Motor neuron (in vitro differentiated cells): ENCODE measurements around the gene DLST. TPM values are rescaled to one million over a fixed set of nuclear protein-coding genes. Genes with fewer than 3 reads are reported as not detected.

ENCODE experiments used
- ATAC-seq, 8 experiments: fragments of 200-7000 bp; cut with Tn5 transposase; replicated peaks in 6 of 8; 2 replicates each; pipeline ENCODE4 v1.8.0; 2021; ENCODE audit warnings: mild to moderate bottlenecking in 8 of 8, moderate library complexity in 8 of 8
- H3K27ac ChIP-seq, 2 donors: fragments of 250-450 bp; sonication (Bioruptor Pico); 2 replicates each; pipeline ENCODE4 v1.9.0; 2021; ENCODE audit warnings: antibody characterized with exemption in 2 of 2, mild to moderate bottlenecking in 2 of 2, moderate library complexity in 1 of 2
- H3K4me1 ChIP-seq, 2 donors: fragments of 250-450 bp; sonication (Bioruptor Pico); replicated peaks in 1 of 2; 2 replicates each; pipeline ENCODE4 v1.6.1; 2021; ENCODE audit warnings: antibody characterized with exemption in 2 of 2, mild to moderate bottlenecking in 2 of 2, moderate library complexity in 1 of 2
- H3K4me3 ChIP-seq, 5 donors: fragments of 250-450 bp; sonication (Bioruptor Pico); 2 replicates each; pipeline ENCODE4 v1.9.0; 2021; ENCODE audit warnings: antibody characterized with exemption in 5 of 5, mild to moderate bottlenecking in 5 of 5, moderate library complexity in 4 of 5
- WGBS, 10 experiments: fragments of 450-650 bp; shearing (Covaris generic); methylation state at CpG; one replicate each; pipeline ENCODE4 v1.0.0; 2022; 5-methylcytosine and 5-hydroxymethylcytosine counted together
- in situ Hi-C, 9 experiments: fragments of 400-800 bp; cut with MboI; loops; one replicate each; pipeline ENCODE4 v1.15.0; 2021; ENCODE audit warnings: low sequenced_read_pairs in 9 of 9, low pct_unique_long_range_greater_than_20kb in 2 of 9; ENCODE audit not compliant: unreplicated experiment in 9 of 9
- total RNA-seq, 8 experiments: library from RNA; unstranded; fragments of 300-600 nt; gene quantifications; 2 replicates each; pipeline versions ENCODE4 v1.2.3 to v1.2.4, GENCODE V29; 2022

The DLST gene
- total RNA-seq, 8 experiments from 2014 or later: 30.3 to 106 (median 51.6) TPM

DNA sequence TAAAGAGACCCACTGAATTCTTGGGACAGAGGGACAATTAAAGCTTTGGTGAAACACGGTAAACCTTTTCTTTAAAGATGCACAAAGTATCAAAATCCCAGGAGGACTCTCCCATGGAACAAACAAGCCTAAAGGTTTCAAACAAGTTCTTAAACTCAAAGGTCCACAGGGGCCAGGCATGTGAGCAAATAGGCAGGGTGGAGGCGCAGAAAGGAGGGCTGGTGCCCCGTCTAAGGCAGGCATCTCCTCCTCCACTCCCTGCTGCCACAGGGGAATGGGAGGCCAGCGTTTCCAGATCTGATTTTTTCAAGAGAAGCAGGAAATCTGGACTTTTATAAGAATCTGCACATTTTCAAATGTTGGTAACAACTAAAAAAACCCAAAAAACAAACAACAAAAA is 33.7 kb downstream of the DLST start:
- in situ Hi-C loops: loop anchor here in 3 of 9 experiments (25.0 kb wide), 1 partner anchor 172 kb away; no protein-coding TSS in a partner anchor
- no peak for ATAC-seq

DNA sequence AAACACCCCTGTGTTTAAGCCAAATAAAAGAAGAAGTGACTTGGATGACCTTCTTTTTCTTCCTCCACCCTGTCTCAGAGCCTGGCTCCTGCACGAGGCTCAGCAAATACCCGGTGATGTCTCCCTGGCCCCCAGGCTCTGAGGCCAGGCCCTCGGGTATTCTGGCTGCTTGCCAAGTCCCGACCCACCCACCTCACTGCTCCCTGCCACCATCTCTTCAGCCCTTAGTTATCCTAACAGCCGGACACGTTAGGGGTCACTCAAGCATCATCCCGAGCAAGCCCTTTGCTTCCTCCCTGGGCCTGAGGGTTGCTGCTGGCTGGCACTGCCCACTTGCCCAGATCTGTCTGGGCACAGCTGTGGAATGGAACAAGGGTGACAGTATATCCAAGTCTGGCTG is 34.1 kb downstream of the DLST start:
- in situ Hi-C loops: loop anchor here in 3 of 9 experiments (25.0 kb wide), 1 partner anchor 171 kb away; no protein-coding TSS in a partner anchor

More for the DNA sequence above, 33.7 kb downstream of the DLST start:
- WGBS, 10 experiments: 20 to 91% (median 72%) methylated on average over 1 to 4 of the region's 4 CpGs; no CpG with 5 or more reads in 2 of the 10 experiments
- Histone ChIP-seq H3K27ac (no peak overlapping the region), H3K4me1 (no peaks in the 10 kb centered on the region), H3K4me3 (no peak overlapping the region)

DNA sequence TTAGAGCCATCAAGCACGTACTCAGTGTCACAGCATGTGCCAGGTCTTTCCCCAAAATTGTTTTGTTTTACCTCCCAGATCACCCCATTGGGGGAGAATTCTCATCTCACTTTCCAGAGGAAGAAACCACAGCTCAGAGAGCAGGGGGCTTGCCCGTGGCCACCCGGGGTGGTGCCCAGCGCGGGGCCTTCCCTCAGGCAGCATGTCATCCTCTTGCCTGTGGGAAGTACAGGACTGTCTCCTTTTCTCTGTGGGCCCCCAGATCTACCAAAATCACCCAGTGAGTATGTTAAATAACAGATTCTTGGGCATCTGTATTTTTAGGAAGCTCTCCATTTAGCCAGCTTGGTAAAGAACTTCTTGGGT is 35.4 kb downstream of the DLST start:
- no peaks in the 10 kb centered on the region for H3K4me1 ChIP-seq
- WGBS, 10 experiments: 60 to 90% (median 67%) methylated on average over 1 to 2 of the region's 5 CpGs; no CpG with 5 or more reads in 7 of the 10 experiments
- in situ Hi-C loops: loop anchor here in 3 of 9 experiments (25.0 kb wide), 1 partner anchor 170 kb away; no protein-coding TSS in a partner anchor
- no peak overlapping the region for H3K4me3 ChIP-seq
- no peak for ATAC-seq
- no peak overlapping the region for H3K27ac ChIP-seq

More for the DNA sequence above, 34.1 kb downstream of the DLST start:
- Histone ChIP-seq H3K27ac (no peak overlapping the region), H3K4me1 (no peaks in the 10 kb centered on the region), H3K4me3 (no peak overlapping the region)
- ATAC-seq: no peak
- 0 to 100% (median 48%) methylated on average over 1 to 7 of the region's 7 CpGs; no CpG with 5 or more reads in 4 of the 10 experiments for WGBS, 10 experiments

DNA sequence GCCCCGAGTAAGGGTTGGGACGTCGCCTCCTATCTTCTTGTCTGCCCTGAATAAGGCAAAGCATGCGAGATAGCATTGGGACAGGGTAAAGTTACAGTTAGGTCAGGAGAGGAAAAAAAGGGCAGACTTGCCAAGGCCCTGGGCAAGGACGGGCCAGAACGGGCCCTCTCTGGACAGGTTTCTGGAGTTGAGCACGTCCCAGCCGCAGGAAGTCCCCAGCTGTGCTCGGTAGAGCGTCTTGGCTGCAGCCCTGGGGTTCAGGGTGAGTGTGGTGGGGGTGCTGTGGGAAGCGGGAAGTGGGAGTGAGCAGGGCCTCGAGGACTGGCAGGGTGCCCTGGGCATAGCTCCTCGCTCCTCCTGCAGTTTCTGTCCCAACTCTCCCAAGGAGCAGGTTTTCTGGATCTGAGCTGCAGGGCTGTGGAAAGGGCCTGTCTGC is 35.9 kb downstream of the DLST start:
- Histone ChIP-seq H3K27ac (no peak overlapping the region), H3K4me3 (no peak overlapping the region), H3K4me1 (no peaks in the 10 kb centered on the region)
- in situ Hi-C loops: loop anchor here in 3 of 9 experiments (25.0 kb wide), 1 partner anchor 170 kb away; no protein-coding TSS in a partner anchor
- 72 to 100% (median 85%) methylated on average over 1 to 7 of the region's 13 CpGs; no CpG with 5 or more reads in 1 of the 10 experiments for WGBS, 10 experiments
- no peak for ATAC-seq

DNA sequence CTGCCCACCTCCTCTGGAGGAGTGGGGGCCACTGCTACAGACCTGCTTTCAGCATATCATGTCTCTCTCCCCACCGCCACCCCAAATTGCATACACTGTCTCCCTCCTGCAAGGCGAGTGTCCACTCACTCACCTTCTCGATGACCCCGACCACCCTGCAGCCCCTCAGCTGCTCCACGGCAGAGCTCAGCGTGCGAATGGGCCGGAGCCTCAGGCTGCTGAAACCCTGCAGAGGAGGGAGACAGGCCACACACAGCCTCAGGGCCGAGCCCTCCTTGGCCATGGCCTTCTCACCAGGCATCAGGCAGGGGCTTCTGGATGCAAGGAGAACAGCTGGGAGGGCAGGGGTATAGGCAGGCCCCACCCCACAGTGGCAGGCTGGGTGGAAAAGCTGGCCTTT is 36.7 kb downstream of the DLST start:
- Histone ChIP-seq H3K4me1 (no peaks in the 10 kb centered on the region), H3K4me3 (no peak overlapping the region), H3K27ac (no peak overlapping the region)
- ATAC-seq: no peak
- 100% methylated on average over 2 of the region's 9 CpGs; no CpG with 5 or more reads in 9 of the 10 experiments for WGBS, 10 experiments
- in situ Hi-C loops: loop anchor here in 3 of 9 experiments (25.0 kb wide), 1 partner anchor 169 kb away; no protein-coding TSS in a partner anchor

DNA sequence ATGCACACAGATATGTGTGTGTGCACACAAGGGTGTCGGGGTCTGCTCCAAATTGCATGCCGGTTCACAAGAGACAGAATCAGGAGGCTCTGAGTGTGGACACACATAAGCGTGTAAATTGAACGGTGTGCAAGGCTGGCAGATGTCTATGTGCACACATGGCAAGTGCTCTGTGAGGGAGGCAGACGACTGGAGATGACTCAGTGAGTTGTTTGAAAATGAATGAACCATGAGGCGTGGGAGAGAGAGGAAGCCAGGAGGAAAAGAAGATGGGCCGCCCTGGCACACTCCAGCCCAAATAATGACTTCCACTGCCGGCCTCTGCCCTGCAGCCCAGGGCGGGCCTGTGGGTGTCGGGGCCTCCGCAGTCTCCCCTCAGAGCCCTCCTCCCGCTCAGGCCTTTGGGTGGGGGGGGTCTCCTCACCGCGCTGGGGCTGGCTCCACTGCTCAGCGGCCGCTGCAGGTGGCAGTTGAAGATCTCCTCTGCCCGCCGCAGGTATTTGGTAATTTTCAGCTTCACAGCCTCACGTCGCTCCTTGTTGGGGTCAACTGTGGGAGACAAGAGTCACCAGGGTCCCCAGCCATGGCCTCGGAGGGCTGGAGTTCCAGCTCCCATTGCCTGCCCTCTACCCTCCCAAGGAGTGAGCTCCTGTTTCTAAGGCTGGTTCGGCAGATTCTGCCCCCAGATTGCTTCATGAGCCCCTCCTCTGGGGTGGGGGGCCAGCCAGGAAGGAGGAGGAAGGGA is 37.9 kb downstream of the DLST start:
- WGBS, 10 experiments: 63 to 100% (median 78%) methylated on average over 1 to 7 of the region's 22 CpGs; no CpG with 5 or more reads in 5 of the 10 experiments
- Histone ChIP-seq H3K4me1 (no peaks in the 10 kb centered on the region), H3K4me3 (no peak overlapping the region), H3K27ac (no peak overlapping the region)
- ATAC-seq: peak in 1 of 8 experiments; percentile 5
- in situ Hi-C loops: loop anchor here in 3 of 9 experiments (25.0 kb wide), 1 partner anchor 168 kb away; no protein-coding TSS in a partner anchor

DNA sequence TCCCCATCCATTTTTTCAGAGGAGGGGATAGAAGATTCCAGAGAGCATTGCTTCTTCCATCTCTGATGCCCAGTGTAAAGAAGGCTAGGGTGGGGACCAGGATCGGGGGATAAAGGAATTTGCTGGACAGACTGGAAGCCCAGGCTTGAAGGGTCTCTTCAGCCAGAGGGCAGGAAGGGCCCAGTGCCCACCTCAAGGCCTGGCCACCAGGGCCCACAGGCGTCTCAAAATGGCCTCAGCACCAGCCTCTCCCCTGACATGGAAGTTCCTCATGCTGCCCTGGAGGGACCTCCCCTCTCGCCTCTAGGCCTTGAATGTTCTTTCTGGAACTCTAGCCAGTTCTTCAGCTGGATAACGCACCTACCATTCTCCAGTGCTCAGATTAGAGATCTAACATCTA is 38.6 kb downstream of the DLST start:
- Histone ChIP-seq H3K27ac (no peak overlapping the region), H3K4me1 (no peaks in the 10 kb centered on the region), H3K4me3 (no peak overlapping the region)
- WGBS, 10 experiments: 83 to 100% methylated on average over 1 of the region's 4 CpGs; no CpG with 5 or more reads in 8 of the 10 experiments
- in situ Hi-C loops: loop anchor here in 3 of 9 experiments (25.0 kb wide), 1 partner anchor 167 kb away; no protein-coding TSS in a partner anchor
- no peak for ATAC-seq

DNA sequence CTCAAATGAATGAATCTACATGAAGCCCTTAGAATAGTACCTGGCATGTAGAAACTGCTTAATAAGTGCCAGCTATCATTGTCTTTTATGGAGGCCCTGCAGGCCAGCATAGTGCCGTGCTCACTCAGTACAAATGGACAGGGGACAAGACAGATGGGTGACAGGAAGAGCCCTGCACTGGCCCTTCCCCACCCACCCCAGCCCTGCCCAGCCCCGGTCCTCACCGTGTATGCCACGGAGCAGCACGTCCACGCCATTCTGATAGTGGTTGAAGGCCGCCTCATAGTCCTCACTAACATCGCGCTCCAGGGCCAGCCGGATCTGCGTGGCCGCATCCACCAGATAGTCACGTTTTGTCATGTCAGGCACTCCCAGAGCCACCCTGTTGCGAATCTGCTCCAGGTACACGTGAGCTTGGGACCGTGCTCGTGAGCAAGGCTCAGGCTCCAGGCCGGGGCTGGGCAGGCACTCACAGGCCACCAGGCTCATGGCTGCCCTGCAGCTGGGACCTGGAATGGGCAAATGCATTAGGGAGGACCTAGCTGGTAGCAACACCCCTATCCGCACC is 39.4 kb downstream of the DLST start:
- Histone ChIP-seq H3K27ac (no peak overlapping the region), H3K4me1 (no peaks in the 10 kb centered on the region), H3K4me3 (no peak overlapping the region)
- in situ Hi-C loops: loop anchor here in 3 of 9 experiments (25.0 kb wide), 1 partner anchor 166 kb away; no protein-coding TSS in a partner anchor
- no peak for ATAC-seq
- WGBS, 10 experiments: 80 to 100% (median 93%) methylated on average over 1 to 10 of the region's 19 CpGs; no CpG with 5 or more reads in 5 of the 10 experiments

DNA sequence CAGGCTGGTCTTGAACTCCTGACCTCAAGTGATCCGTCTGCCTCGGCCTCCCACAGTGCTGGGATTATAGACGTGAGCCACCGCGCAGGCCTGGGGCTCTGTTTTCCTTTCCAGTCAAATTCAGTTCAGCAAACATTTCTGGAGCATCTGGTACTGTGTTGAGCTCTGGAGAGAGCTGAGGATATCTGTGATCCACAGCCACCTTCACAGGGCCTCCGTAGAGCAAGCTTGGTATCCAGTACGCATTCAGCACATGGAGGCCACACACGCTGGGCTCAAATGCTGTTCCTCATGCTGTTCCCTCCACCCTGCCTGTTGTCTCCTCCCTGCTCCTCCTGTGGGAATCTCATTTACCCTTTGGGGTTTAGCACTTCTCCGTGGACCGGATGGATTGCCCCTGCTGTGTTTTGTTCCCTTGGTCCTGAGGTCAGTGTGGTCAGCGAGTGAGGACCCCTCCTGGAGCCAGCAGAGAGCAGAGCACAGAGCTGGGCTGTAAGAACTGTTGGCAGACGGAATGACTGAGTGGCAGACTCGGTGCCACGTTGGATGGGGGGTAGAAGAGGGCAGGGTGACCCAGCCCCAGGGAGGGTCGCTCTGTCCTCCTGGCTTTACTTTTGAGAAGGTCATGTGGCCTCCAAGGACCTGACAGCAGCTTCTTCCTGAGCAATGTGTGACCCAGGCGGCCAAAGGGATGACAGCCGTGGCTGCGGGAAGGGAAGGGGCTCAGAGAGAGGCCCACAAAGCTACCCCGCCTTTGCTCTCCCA is 40.5 kb downstream of the DLST start:
- Histone ChIP-seq H3K4me3 (peak overlapping the region; percentile 63 to 86 (median 74)), H3K27ac (peak overlapping the region in 1 of 2 donors; percentile 47), H3K4me1 (no peaks in the 10 kb centered on the region)
- no peak for ATAC-seq
- 43 to 100% (median 74%) methylated on average over 1 to 14 of the region's 19 CpGs; no CpG with 5 or more reads in 2 of the 10 experiments for WGBS, 10 experiments
- in situ Hi-C loops: loop anchor here in 3 of 9 experiments (25.0 kb wide), 1 partner anchor 165 kb away; no protein-coding TSS in a partner anchor

DNA sequence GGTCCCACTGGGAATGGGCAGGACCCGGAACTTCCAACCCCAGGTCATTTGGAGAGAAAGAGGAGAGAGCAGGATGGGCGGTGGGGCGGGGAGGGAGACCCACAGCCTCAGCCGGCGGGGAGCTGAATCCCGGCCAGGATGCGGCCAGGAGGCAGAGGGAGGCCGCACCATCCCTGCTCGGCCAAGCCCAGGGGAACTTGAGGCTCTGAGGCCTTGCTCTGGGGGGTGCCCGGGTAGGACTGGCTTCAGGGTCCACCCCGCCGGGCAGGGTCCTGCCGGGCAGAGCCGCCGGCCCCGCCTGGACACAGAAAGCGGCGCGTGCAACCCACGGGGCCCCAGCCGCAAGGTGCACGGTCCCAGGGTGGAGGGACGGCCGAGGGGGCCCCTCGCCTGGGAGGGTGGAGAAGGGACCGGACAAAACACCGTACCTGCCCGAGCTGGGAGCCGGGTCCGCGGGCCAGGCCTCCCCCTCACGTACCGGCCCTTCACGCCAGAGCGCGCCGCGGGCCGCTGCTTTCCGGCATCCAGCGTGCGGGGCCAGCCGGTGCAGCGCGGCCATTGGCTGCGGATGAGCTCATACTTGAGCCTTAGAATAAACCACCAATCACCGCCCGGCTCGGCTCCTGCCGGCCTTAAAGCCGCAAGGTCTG is 41.2 kb downstream of the DLST start, which contains the start of gene RPS6KL1:
Gene RPS6KL1, minus strand, starts transcription at position 509 of the 650 bp plus-strand sequence. CDS start 1,719 bp downstream, outside the sequence.
- Histone ChIP-seq H3K4me3 (peak within 1 kb of the TSS; percentile 63 to 86 (median 74)), H3K27ac (peak within 1 kb of the TSS; percentile 47 to 51), H3K4me1 (no peaks in the 10 kb centered on the region)
- no CpG with 5 or more reads among the region's 51 CpGs for WGBS, 10 experiments
- peak; percentile 98 to 100 (median 98) for ATAC-seq
- in situ Hi-C loops: loop anchor here in 3 of 9 experiments (25.0 kb wide), 1 partner anchor 164 kb away; no protein-coding TSS in a partner anchor

DNA sequence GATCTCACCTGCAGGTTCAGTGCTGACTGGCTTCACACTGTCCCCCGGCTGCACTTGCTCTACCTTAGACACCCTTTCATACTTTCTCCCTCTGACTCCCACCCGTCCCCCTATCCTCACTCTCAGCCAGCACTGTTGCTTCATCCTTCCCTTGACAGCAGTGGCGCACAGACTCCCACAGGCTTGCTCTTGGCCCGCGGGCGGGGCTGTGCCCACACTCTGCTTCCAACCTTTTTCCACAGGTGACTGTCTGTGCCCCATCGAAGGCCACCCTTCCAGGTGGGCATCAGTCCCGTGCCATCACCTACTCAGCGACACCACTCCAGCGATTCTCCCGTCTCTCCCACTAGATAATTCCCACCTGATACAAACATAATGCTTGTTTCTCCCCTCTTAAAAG is 42.3 kb downstream of the DLST start:
- H3K4me1 ChIP-seq: no peaks in the 10 kb centered on the region
- no peak overlapping the region for H3K27ac ChIP-seq
- in situ Hi-C loops: loop anchor here in 3 of 9 experiments (25.0 kb wide), 1 partner anchor 163 kb away; no protein-coding TSS in a partner anchor
- H3K4me3 ChIP-seq: no peak overlapping the region
- no peak for ATAC-seq
- whole genome bisulfite sequencing, 10 experiments: 70 to 96% (median 83%) methylated on average over 2 to 8 of the region's 11 CpGs; no CpG with 5 or more reads in 3 of the 10 experiments

DNA sequence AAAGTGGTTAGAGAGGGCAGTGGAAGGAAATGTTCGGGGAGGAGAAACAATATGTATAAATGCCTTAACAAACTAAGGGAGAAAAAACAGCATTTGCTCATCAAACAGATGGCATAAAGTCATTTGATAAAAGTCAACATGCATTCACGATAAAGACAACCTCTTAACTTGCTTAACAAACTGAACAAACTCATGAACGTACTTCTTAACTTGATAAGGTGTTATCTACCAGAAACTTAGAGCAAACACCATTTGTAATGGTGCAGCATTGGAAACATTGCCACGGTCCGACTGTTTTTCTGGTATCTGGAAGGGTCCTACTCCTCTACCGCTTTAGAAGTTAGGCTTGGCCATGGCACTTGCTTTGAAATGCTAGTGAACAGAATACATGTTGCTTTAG is 45.5 kb downstream of the DLST start:
- 43 to 91% (median 82%) methylated on average over 2 to 6 of the region's 6 CpGs for WGBS, 10 experiments
- no peak for ATAC-seq
- no peak overlapping the region for H3K4me3 ChIP-seq
- in situ Hi-C loops: loop anchor here in 1 of 9 experiments (25.0 kb wide), 1 partner anchor 160 kb away; no protein-coding TSS in a partner anchor
- H3K27ac ChIP-seq: no peak overlapping the region
- H3K4me1 ChIP-seq: no peaks in the 10 kb centered on the region
